Sciatic nerve (tissue), 2 donors: Measurements from ENCODE around the gene TBCE. TPM values are rescaled to one million over a fixed set of nuclear protein-coding genes. Genes with fewer than 3 reads are reported as not detected.

ENCODE experiments used
- ATAC-seq: fragments of 200-7000 bp; cut with Tn5 transposase; one replicate; pipeline ENCODE4 v1.9.1; 2020; ENCODE audit warnings: mild to moderate bottlenecking, moderate library complexity
- DNase-seq: peaks from one replicate; pipeline ENCODE4 v3.0.0-alpha.2; 2020; ENCODE audit warnings: low spot score
- intact Hi-C: fragments of 100-400 bp; cut with DNase I; formaldehyde crosslinking; loops from one replicate; pipeline ENCODE4 v1.14.2; 2022
- total RNA-seq: library from RNA; stranded (reverse); fragmentation: NEBNext Ultra II Directional; extraction: Animal tissue kit (Norgen Biotek cat#: 25700); gene quantifications from one replicate; pipeline ENCODE4 v1.2.1, GENCODE V29; 2021
- donor health status: DM: no; HTN: no; CAD: no.
- donor health status: DM: no; HTN: no; CAD: no.

TBCE gene
- total RNA-seq, 1 donor from 2014 or later: 27.9 TPM

DNA sequence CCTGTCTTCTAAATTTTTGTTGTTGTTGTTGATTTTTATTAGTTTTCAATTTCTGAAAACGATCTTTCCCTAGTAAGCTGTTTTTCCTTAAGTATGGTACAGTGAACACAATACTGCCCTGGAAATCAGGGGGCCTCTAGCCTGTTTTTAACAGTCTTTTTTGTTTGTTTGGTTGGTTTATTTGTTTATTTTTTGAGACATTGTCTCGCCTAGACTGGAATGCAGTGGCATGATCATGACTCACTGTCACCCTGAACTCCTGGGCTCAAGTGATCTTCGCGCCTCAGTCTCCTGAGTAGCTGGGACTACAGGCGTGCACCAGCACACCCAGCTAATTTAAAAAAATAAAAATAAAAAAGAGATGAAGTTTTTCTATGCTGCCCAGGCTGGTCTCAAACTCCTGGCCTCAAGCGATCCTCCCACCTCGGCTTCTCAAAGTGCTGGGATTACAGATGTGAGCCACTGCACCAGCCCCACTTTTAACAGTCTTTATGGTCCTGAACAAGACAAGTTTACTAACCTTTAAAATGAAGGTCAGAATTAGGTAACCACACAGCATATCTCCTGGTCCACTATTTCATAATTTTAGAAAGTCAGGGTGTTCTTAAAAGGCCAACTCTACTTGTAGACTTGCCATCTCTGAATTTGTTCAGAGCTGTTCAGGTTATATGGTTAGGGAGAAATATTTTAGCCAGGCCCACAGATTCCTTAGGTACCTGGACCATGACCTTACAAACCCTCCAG lies 35.4 kb downstream of the TBCE start:
- peak; percentile 18 for DNase-seq
- intact Hi-C loops: no loop called here
- ATAC-seq: no peak

DNA sequence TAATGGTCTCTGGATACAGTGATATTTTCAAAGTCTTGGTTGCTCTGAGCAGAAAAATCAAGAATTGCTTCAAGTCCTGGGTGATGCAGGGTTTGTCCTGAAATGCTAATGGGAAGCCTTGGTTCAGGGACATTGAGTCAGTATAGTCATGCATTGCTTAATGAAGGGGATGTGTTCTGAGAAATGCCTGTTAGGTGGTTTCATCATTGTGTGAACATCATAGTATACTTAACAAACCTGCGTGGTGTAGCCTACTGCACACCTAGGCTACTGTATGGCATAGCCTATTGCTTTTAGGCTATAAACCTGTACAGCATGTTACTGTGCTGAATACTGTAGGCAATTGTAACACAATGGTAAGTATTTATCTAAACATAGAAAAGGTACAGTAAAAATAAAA lies 36.4 kb downstream of the TBCE start:
- intact Hi-C loops: no loop called here
- DNase-seq (no peak), ATAC-seq (no peak)

DNA sequence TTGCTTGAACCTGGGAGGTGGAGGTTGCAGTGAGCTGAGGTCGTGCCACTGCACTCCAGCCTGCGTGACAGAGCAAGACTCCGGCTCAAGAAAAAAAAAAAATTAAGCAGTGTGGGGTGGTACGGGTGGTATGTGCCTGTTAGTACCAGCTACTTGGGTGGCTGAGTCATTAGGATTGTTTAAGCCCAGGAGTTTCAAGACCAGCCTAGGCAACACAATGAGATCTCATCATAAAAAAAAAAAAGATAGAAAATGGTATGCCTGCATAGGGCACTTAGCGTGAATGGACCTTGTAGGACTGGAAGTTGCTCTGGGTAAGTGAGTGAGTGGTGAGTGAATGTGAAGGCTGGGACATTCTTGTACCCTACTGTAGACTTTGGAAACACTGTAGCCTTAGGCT lies 37.0 kb downstream of the TBCE start:
- intact Hi-C loops: no loop called here
- ATAC-seq: no peak

DNA sequence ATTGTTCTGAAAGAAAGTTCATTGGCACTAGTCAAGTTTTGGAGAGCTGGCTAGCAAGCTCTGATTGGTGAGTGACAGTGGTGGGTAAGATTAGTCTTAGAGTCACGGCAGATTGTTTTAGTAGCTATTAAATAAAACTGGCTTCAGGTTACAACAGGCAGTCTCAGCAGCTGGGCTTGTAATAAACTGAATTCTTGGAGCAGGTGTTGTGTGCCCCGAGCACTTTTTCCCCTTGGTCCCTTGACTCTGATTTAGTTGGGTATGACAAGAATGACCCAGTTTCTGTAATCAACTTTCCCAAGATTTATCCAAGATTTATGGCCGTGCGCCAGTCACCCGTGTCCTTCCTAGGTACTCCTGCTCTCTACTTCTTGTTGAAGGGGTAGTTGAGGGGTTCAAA lies 40.2 kb downstream of the TBCE start:
- DNase-seq (peak; percentile 49), ATAC-seq (no peak)
- intact Hi-C loops: no loop called here

More for the DNA sequence above, 37.0 kb downstream of the TBCE start:
- DNase-seq: no peak

DNA sequence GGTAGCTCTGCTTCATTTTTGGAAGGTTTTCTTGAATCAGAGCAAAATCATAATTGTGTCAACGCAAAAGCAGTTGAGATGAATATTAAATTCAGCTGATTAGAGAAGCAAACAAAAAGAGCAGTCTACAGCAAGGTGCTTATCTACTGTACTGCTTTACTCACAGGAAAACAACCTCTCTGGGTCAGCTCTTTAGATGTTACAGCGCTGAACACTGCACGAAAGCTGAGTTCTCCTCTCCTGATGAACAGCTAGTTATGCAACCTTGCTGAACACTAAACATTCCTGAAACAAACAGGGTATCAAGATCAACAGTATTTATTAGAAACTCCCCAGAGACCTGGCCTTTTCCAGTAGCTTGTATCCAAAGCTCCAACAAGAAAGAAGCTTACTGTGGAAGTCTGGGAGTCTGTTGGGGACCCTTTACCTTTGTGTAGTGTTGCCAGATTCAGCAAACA lies 41.3 kb downstream of the TBCE start:
- no peak for DNase-seq
- intact Hi-C loops: no loop called here
- ATAC-seq: no peak

DNA sequence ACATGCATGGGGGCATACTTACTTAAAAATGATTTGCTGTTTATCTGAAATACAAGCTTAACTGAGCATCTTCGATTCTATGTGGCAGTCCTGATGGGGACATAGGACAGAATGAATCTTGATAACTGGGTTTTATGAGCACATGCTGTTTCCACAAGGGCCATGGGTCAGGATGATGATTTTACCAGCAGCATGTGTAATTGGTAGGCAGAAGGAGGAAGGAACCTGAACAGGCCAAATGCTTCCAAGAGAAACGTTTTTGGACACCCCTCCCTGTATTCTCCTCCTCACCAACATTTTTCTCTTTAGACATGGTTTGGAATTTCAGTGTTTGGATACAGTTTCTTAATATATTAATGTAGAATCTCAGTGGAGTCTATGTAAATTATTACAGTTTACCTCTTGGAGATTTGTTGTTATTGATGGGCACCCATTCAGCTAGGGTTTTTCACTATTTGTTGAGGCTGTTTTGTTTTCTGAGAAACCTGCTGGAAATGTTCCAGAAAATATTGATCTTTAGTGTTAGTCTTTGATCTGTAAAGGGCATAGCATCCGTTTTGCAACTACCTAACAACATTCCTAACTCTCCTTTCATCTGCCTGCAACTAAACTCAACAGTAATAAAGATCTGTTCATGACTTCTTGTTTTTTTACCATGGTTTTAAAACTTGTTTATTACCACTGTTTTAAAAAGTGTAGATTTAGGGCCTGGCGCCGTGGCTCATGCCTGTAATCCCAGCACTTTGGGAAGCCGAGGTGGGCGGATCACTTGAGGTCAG lies 42.0 kb downstream of the TBCE start:
- no peak for DNase-seq
- intact Hi-C loops: no loop called here
- no peak for ATAC-seq

DNA sequence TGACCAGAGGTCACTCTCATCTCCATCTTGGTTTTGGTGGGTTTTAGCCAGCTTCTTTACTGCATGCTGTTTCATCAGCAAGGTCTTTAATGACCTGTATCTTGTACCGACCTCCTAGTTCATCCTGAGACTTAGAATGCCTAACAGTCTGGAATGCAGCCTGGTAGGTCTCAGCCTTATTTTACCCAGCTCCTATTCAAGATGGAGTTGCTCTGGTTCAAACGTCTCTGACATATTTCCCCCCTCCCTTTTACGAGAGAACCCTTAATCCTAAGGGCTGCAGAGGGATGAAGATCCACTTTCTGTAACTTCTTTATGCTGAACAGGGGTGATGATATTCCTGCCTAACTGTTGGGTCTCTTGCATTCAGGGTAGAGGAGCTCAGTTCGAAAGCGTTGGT lies 43.2 kb downstream of the TBCE start:
- no peak for ATAC-seq
- intact Hi-C loops: no loop called here

DNA sequence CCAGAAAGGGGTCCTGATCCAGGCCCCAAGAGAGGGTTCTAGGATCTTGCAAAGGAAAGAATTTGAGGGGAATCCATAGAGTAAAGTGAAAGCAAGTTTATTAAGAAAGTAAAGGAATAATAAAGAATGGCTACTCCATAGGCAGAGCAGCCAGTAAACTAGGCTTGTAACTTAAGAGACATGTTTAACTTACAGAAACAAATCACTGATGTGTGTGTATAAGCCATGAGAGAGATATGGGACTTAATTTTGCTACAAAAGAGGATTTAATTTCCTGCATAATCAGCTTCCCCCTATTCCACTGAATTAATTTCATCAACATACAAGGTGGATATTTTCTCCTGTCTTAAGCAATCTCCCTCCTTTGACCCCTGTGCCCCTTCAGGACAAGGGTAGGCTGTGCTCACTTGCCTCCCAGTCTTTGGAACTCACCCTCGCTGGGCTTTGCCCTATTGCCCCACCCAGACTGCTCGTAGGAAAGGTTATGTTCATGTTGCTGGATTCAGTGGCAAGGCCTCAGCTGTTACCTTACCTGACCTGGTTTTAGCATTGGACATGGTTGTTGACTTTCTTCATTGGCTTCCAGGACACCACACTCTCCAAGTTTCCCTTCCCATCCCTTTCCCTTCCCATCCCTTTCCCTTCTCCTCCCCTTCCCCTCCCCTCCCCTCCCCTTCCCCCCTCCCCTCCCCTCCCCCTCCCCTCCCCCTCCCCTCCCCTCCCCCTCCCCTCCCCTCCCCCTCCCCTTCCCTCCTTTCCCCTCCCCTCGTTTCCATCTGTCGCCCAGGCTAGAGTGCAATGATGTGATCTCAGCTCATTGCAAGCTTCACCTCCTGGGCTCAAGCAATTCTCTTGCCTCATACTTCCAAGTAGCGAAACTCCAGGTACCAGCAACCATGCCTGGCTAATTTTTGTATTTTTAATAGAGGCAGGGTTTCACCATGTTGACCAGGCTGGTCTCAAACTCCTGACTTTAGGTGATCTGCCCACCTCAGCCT lies 44.6 kb downstream of the TBCE start:
- DNase-seq (no peak), ATAC-seq (no peak)
- intact Hi-C loops: no loop called here

More for the DNA sequence above, 43.2 kb downstream of the TBCE start:
- DNase-seq: no peak

DNA sequence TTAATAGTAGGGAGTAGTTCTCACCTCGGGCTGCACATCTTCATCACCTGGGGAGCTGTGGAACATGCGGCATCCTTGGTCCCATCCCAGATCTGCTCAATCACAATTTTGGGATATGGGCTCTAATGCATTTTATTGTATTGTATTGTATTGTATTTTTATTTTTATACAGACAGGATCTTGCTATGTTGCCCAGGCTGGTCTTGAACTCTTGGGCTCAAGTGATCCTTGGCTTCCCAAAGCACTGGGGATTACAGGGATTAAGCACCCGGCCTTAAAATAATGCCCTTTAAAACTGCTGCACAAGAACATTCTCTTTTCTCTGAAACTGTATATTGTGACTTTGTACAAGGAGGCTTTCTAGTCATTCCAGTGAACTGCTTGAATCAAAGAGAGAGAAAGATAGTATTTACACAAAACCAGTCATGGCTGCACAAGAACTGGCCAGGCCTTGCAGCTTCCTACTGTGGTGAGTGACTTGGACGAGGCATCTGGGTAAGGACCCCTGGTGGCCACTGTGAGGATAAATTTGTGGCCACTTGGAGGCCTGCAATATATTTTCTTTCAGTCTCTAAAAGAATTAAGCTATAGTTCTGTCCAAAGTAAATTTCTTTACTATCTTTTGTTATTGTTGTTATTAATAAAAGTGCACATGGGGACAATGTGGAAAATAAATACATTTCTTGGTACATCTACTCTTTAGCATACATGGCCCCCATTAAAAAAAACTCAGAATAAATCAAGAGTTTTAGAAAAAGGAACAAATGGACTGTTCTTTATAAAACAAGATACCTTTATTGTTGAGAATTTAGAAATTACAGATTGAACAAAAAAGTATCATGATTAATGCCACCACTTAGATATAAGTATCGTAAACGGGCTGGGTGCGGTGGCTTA lies 48.0 kb downstream of the TBCE start:
- DNase-seq (peak; percentile 65), ATAC-seq (peak; percentile 83)
- intact Hi-C loops: loop anchor here (5.0 kb wide), 1 partner anchor 163 kb away; no protein-coding TSS in a partner anchor

DNA sequence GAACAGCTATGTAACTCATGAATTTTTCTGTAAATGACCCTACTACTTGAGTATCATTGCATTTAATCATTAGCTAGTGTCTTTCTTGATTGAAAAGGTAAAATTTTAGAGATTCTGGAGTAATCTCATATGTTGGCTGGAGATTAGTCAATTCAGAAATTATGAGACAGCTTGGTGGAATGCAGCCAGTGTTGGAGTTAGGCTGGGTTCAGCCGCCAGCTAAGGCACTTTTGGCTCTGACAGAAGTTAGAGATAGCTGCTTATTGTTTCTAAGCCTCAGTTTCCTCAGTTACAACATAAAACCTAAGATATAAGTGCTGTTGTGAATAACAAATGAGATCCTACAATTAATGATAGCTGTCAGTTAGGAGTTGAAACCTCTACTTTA lies 49.4 kb downstream of the TBCE start:
- ATAC-seq (no peak), DNase-seq (no peak)
- intact Hi-C loops: loop anchor here (5.0 kb wide), 1 partner anchor 164 kb away; no protein-coding TSS in a partner anchor

DNA sequence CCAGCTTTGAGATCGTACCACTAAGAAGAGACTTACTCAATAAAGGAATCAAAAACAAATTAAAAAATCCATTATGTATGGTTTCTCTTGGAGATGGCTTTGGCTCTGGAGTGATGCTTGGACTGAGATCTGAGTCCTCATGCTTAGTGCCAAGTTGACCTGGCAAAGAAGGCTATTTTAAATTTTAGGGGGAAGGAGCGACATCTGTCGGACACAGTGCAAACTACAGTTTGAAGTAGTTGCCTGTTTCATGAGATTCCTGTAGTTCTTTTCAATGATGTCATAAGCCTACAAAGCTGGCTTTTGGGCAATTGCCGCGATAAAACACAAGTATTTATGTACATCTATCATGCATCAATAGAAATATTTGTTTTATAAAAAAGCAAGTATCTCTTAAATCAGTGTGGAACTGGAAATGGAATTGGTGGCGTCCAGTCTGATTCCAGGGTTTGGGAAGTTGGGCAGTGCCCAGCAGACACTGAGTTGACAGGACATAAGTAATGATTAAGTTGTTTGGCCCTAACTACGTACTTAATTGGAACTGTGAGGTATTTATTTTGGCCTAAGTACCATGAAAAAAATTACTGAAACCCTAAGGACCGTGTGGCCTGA lies 50.0 kb downstream of the TBCE start:
- DNase-seq (peak; percentile 74), ATAC-seq (peak; percentile 82)
- intact Hi-C loops: loop anchor here (5.0 kb wide), 1 partner anchor 165 kb away; no protein-coding TSS in a partner anchor

DNA sequence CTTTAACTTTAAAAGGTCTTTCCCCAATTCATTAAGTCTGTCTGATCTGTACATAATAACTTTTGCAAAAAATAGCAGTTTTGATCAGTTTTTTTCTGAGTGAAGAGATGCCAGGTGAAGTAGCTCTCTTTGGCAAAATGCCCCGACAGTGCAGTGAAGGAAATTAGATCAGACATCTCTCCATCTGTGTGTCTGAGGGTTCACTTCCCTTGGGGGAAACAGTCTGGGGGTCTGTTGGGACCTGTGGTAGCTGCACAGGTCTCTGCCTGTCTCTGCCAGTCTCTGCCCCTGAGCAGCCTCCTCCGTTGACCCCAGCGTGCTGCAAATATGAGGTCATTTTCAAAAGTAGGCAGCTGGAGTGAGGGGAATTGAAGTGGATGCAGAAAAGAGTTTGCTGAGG lies 54.5 kb downstream of the TBCE start:
- intact Hi-C loops: no loop called here
- DNase-seq (no peak), ATAC-seq (no peak)

DNA sequence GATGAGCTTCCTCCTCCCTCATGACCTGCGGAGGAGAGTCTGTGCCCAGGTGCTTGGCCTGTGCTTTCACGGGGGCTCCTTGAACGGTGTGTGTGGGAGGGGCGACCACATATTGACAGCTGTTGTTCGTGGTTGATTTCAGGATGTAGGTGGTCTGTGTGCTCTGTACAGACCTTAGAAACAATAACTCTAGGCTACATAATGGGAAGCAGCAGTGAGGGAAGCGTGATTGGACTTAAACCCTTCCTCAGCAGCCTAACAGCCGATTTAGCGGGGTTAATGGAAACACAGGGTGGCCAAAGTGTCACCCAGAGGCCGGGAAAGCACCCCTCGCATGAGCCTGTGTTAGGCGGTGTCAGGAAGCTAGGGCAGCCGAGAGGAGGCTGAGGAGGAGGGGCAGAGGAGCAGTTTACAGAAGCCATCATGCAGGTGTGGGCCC lies 56.0 kb downstream of the TBCE start:
- ATAC-seq: no peak
- DNase-seq: no peak
- intact Hi-C loops: no loop called here

DNA sequence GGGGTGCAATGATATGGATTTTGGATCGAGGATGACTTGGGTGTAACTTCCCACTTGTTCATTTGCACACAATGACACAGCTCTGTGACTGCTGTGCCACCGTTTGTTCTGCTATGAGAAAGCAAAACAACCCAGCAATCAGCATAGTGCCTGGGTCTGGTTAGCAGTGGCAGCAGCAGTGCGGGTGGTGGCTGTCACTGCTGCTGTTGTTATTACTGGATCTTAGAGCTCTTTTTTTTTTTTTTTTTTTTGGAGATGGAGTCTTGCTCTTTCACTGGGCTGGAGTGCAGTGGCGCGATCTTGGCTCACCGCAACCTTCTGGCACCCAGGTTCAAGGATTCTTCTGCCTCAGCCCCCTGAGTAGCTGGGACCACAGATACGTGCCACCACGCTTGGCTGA lies 56.9 kb downstream of the TBCE start:
- DNase-seq (no peak), ATAC-seq (no peak)
- intact Hi-C loops: no loop called here

DNA sequence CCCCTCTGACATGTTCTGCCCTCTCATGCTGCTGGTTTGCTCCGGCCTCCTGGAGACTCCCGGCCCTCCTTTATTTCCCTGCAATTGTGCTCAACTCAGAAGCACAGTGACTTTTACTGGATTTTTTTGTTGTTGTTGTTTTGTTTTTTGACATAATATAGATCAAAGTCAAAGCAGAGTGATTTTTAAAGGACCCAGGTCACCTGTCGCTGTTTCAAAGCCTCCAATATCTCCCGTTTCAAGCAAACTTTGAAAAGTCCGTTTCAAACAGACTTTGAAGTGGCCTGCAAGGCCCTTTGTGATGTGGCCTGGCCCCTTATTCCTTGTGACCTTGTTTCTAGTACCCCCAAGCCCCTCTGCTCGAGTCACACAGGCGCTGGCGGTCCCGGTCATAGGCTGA lies 58.1 kb downstream of the TBCE start:
- DNase-seq (no peak), ATAC-seq (no peak)
- intact Hi-C loops: no loop called here

DNA sequence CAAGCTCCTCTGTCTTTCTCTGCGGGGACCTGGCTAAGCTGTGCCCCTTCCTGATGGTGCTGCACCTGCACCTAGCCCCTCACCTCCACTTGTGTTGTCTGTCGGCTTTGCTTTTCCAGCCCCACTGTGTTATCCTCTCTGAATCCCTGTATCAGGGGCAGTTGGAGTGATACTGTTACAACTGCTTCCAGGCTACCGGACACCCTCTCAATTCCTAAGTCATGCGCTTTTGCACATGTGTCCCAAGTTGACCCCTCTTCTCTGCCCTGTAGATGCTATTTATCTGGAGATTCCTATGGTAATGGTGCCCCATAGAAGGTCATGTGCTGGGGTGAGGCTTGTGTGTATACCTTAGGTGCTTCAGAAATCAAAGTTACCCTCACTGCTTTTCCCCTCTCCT lies 58.9 kb downstream of the TBCE start:
- ATAC-seq: no peak
- no peak for DNase-seq
- intact Hi-C loops: no loop called here

DNA sequence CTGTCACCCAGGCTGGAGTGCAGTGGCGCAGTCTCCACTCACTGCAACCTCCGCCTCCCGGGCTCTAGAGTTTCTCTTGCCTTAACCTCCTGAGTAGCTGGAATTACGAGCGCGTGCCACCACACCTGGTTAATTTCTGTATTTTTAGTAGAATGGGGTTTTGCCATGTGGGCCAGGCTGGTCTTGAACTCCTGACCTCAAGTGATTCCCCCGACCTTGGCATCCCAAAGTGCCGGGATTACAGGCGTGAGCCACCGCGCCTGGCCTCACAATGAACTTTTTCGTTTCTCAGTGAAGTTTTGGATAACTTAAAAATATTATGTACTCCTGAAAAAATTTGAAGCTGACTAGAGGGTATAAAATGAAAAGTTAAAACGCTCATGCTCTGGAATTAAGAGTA lies 59.5 kb downstream of the TBCE start:
- intact Hi-C loops: no loop called here
- no peak for DNase-seq
- no peak for ATAC-seq

DNA sequence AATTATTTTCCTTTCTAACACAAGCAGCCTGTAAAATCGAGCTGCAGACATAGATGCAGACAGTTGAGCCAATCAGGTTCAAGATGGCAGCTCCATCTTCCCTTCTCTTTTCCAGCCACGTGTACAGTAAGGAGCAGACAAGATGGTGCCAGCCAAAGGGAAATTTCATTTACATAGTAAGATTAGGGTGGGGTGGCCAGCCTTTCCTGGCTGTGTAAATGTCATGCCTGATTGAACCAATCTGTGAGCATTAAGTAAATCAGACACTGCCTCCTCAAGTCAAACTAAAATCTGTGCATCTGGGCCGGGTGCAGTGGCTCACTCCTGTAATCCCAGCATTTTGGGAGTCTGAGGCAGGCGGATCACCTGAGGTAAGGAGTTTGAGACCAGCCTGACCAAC lies 60.2 kb downstream of the TBCE start:
- intact Hi-C loops: no loop called here
- ATAC-seq (no peak), DNase-seq (no peak)
